Uterus (tissue), 4 donors: ENCODE results near the gene TOR1A. TPM values are rescaled to one million over a fixed set of nuclear protein-coding genes. Genes with fewer than 3 reads are reported as not detected.
"Not testable (repeated sequence)": the region's sequence is repeated elsewhere in the genome, so short reads cannot be mapped to it uniquely, and the experiment has no call there.

Experiments used
- DNase-seq, 2 donors: peaks; one replicate each; pipeline ENCODE4 v3.0.0-alpha.2; 2019 to 2020
- H3K27ac ChIP-seq, 2 donors: fragments of 200-600 bp; sonication (generic); 1 replicate in 1 of 2; 2 replicates in 1 of 2; pipeline ENCODE4 v1.5.1; 2016 to 2018
- H3K27me3 ChIP-seq, 2 donors: fragments of 200-600 bp; sonication (generic); one replicate each; pipeline ENCODE4 v1.5.1; 2018 to 2019; ENCODE audit warnings: control low read depth in 1 of 2
- H3K36me3 ChIP-seq, 2 donors: fragments of 200-600 bp; sonication (generic); one replicate each; pipeline ENCODE4 v1.5.1; 2019; ENCODE audit warnings: control low read depth in 1 of 2
- H3K4me1 ChIP-seq, 2 donors: fragments of 200-600 bp; sonication (generic); one replicate each; pipeline ENCODE4 v1.5.1; 2018 to 2019; ENCODE audit warnings: control low read depth in 1 of 2
- H3K4me3 ChIP-seq, 2 donors: fragments of 200-600 bp; sonication (generic); 1 replicate in 1 of 2; 2 replicates in 1 of 2; pipeline ENCODE4 v1.5.1; 2018 to 2019; ENCODE audit warnings: mild to moderate bottlenecking in 1 of 2
- H3K9me3 ChIP-seq, 2 donors: fragments of 200-600 bp; sonication (generic); one replicate each; pipeline ENCODE4 v1.5.1; 2019; ENCODE audit warnings: control low read depth in 1 of 2
- CTCF ChIP-seq, 4 experiments: fragments of 200-600 bp in 2 of 4; fragments of 450-650 bp in 2 of 4; sonication (generic) in 2 of 4; IDR thresholded peaks; one replicate each; pipeline ENCODE4 v1.5.1; 2016 to 2019; ENCODE audit warnings: antibody characterized with exemption in 4 of 4, mild to moderate bottlenecking in 2 of 4, moderate library complexity in 1 of 4
- POLR2A ChIP-seq, 2 donors: fragments of 450-650 bp; IDR thresholded peaks; one replicate each; pipeline ENCODE4 v1.6.1; 2016; ENCODE audit warnings: antibody characterized with exemption in 2 of 2, mild to moderate bottlenecking in 1 of 2, moderate library complexity in 1 of 2
- intact Hi-C: fragments of 100-400 bp; cut with DNase I; formaldehyde crosslinking; loops from one replicate; pipeline ENCODE4 v1.15.1; 2023; ENCODE audit warnings: low total_unique reads
- total RNA-seq, 4 donors: library from RNA; depleted of rRNA in 3 of 4; stranded (reverse); fragments of >200 nt in 3 of 4; gene quantifications; one replicate each; pipeline versions ENCODE4 v1.1.0 to v1.2.4, GENCODE V29; 2014 to 2023
- donor health status: DM: yes; HTN: yes; CAD: no.

The TOR1A gene
- total RNA-seq, 4 donors from 2014 or later = 13.1 to 40.3 (median 33.0) TPM

GRCh38 chr9:129798973-129799372 is 25.0 kb downstream of the TOR1A start:
- DNase-seq = no peak
- no peak overlapping the region for H3K4me3 ChIP-seq
- H3K4me1 ChIP-seq = peaks cover under 1 to 2% of the 10 kb centered on the region in 2 donors
- H3K27me3 ChIP-seq = no peaks in the 10 kb centered on the region
- intact Hi-C loops = no loop called here
- no peaks in the 10 kb centered on the region for H3K36me3 ChIP-seq
- no peak overlapping the region for H3K27ac ChIP-seq
- no peaks in the 10 kb centered on the region for H3K9me3 ChIP-seq
- no peak for TF ChIP-seq POLR2A (IDR thresholded peaks at IDR 0.05)
- no peak for TF ChIP-seq CTCF (IDR thresholded peaks at IDR 0.05)

- intact Hi-C loops, H3K36me3 ChIP-seq: not testable (repeated sequence)
These were observed 27.9 kb downstream of the TOR1A start for GRCh38 chr9:129796029-129796428.

GRCh38 chr9:129794549-129794948 is 29.4 kb downstream of the TOR1A start:
- H3K9me3 ChIP-seq = no peaks in the 10 kb centered on the region
- TF ChIP-seq POLR2A (IDR thresholded peaks at IDR 0.05) (no peak), CTCF (IDR thresholded peaks at IDR 0.05) (no peak)

More at GRCh38 chr9:129796029-129796428, 27.9 kb downstream of the TOR1A start:
- H3K9me3 ChIP-seq, H3K4me3 ChIP-seq, DNase-seq, H3K4me1 ChIP-seq, H3K27ac ChIP-seq, H3K27me3 ChIP-seq: not testable (repeated sequence)

GRCh38 chr9:129786481-129786880 is 37.5 kb downstream of the TOR1A start:
- no peaks in the 10 kb centered on the region for H3K9me3 ChIP-seq
- no peak for DNase-seq
- H3K36me3 ChIP-seq = no peaks in the 10 kb centered on the region
- no peaks in the 10 kb centered on the region for H3K4me1 ChIP-seq
- H3K27me3 ChIP-seq = no peaks in the 10 kb centered on the region
- no peak overlapping the region for H3K27ac ChIP-seq
- TF ChIP-seq POLR2A (IDR thresholded peaks at IDR 0.05) (no peak), CTCF (IDR thresholded peaks at IDR 0.05) (no peak)
- intact Hi-C loops = loop anchor here (10.0 kb wide), 2 partner anchors 142 to 662 kb away; partner anchors contain the start of gene ASB6
- no peak overlapping the region for H3K4me3 ChIP-seq

More at GRCh38 chr9:129794549-129794948, 29.4 kb downstream of the TOR1A start:
- no peak for DNase-seq
- H3K36me3 ChIP-seq = no peaks in the 10 kb centered on the region
- intact Hi-C loops = no loop called here
- H3K27ac ChIP-seq = no peak overlapping the region
- no peak overlapping the region for H3K4me3 ChIP-seq
- no peaks in the 10 kb centered on the region for H3K4me1 ChIP-seq
- no peaks in the 10 kb centered on the region for H3K27me3 ChIP-seq

GRCh38 chr9:129785866-129786265 is 38.1 kb downstream of the TOR1A start:
- TF ChIP-seq CTCF (IDR thresholded peaks at IDR 0.05) (no peak), POLR2A (IDR thresholded peaks at IDR 0.05) (no peak)
- Histone ChIP-seq H3K9me3 (no peaks in the 10 kb centered on the region), H3K4me1 (no peaks in the 10 kb centered on the region), H3K36me3 (no peaks in the 10 kb centered on the region), H3K27me3 (no peaks in the 10 kb centered on the region), H3K27ac (no peak overlapping the region), H3K4me3 (no peak overlapping the region)
- DNase-seq = no peak
- intact Hi-C loops = loop anchor here (10.0 kb wide), 2 partner anchors 141 to 661 kb away; partner anchors contain the start of gene ASB6

GRCh38 chr9:129784970-129785369 is 39.0 kb downstream of the TOR1A start:
- not testable (repeated sequence) for H3K27ac ChIP-seq, DNase-seq, H3K36me3 ChIP-seq, H3K4me3 ChIP-seq, H3K27me3 ChIP-seq, H3K4me1 ChIP-seq, H3K9me3 ChIP-seq
- intact Hi-C loops = loop anchor here (5.0 to 10.0 kb wide), 3 partner anchors 48 to 660 kb away; partner anchors contain the start of gene ASB6
